Ecto neural progenitor cell (in vitro differentiated cells): ENCODE data around the gene BLMH.

Experiments
- DNase-seq: peaks from one replicate; pipeline ENCODE4 v3.0.0-alpha.2; 2018; ENCODE audit warnings: low spot score

The BLMH gene, protein sequence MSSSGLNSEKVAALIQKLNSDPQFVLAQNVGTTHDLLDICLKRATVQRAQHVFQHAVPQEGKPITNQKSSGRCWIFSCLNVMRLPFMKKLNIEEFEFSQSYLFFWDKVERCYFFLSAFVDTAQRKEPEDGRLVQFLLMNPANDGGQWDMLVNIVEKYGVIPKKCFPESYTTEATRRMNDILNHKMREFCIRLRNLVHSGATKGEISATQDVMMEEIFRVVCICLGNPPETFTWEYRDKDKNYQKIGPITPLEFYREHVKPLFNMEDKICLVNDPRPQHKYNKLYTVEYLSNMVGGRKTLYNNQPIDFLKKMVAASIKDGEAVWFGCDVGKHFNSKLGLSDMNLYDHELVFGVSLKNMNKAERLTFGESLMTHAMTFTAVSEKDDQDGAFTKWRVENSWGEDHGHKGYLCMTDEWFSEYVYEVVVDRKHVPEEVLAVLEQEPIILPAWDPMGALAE

GRCh38 chr17:30291543-30292285 lies at the start of gene BLMH:
BLMH (minus strand) TSS chr17:30291944; CDS start chr17:30291819, 125 bp downstream.
- DNase-seq: peak; percentile 88

- no peak for DNase-seq
These were observed 49.1 kb upstream of the BLMH start for GRCh38 chr17:30340801-30341356.

GRCh38 chr17:30339086-30339485 lies 47.3 kb upstream of the BLMH start:
- no peak for DNase-seq

DNA sequence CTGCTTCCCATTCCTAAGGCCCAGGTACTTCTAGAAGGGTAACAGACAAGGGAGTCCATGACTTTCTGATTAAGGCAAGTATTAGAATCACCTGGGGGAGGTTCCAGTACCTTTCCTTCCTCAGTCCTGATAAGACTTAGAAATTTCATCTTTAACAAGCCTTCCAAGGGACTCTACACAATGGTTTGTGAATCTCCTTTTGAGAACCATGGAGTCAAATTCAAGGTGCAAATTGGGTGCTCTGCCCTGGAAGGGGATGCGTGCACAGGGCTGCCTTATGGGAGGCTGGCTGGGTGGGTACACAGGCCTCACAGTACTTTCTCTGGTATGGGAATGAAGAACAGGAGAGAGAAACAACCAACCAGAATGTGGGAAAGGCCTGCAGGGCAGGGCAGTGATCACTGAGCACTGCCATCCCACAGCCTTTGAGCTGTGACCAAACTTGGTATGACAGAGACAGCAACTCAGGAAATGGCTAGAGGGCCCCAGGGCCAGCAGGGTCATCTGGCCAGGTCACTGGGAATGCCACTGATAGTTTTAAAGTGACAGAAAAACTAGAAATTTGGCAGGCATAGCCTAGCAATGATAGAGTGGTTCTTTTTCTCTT lies 45.8 kb upstream of the BLMH start:
- DNase-seq: peak; percentile 58

DNA sequence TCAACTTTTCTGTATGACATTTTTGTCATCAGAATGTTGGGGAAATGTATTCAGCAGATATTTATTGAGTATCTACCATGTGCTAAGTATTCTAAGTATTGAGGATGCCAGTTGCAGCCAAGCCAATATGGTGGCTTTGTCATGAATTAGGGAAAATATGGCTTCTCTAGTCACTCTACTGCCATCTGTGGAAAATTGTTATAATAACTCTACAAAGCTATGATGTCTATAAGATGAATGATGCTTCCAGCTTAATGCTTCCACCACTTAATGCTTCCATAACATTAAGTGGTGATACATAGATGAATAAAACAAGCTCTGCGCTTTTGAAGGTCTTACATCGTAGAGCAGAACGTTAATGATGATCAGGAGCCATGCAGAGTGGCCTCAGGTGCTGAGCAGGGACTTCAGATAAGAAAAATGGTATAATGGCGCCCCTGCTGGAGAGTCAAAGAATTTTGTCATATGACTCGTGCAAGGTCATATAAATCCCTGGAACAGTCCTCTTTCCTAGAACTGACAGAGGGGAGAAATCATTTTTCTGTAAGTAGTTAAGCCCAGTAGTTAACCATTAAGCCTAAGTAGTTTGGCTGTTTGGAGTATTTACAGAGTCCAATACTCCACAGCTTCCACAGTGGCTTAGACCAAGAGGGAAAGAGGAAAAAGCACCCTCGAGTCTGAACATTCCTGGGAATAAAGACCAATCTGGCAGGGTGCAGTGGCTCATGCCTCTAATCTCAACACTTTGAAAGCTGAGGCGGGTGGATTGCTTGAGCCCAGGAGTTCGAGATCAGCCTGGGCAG lies 44.8 kb upstream of the BLMH start:
- peak; percentile 67 for DNase-seq

DNA sequence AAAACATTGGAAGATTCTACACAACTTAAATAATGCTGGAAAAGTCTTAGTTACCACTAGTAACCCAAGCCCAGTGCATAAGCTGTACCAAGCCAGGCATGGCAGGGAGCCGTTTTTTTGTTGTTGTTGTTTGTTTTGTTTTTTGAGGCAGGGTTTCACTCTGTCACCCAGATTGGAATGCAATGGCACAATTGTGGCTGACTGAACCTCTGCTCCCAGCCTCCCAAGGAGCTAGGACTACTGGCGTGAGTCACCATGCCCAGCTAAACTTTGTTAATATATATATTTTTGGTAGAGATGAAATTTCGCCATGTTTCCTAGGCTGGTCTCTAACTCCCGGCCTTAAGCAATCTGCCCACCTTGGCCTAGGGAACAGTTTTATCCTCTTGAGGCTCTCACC lies 42.7 kb upstream of the BLMH start:
- no peak for DNase-seq

GRCh38 chr17:30333503-30334360 lies 42.0 kb upstream of the BLMH start, which contains the start of gene TMIGD1:
TMIGD1 (minus strand) TSS chr17:30334057; CDS start chr17:30332133, 1,924 bp downstream.
- no peak for DNase-seq

DNA sequence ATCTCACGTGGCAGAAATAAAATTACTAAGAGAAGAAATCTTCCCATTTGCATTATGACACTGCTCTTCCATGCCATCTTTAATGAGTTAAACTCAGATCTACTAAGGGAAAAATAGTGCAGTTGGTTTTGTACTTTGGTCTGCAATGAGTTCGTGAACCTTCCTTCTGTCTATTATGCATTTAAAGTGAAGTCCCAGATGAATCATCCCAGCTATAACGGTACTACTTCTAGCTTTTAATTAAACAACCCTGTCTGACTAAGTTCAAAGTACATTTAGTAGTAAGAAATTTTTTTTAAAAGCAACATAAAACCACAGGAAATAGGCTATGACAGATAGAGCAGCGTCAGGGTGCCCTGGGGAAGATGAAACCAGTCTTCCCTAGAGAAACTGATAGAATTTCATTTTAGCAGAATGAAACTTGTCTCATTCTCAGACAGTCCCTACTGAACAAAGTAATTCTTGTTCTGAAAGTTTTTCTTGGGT lies 40.4 kb upstream of the BLMH start:
- no peak for DNase-seq

- DNase-seq: no peak
These were observed 35.1 kb upstream of the BLMH start for GRCh38 chr17:30326809-30327208.

GRCh38 chr17:30324723-30325122 lies 33.0 kb upstream of the BLMH start:
- no peak for DNase-seq

DNA sequence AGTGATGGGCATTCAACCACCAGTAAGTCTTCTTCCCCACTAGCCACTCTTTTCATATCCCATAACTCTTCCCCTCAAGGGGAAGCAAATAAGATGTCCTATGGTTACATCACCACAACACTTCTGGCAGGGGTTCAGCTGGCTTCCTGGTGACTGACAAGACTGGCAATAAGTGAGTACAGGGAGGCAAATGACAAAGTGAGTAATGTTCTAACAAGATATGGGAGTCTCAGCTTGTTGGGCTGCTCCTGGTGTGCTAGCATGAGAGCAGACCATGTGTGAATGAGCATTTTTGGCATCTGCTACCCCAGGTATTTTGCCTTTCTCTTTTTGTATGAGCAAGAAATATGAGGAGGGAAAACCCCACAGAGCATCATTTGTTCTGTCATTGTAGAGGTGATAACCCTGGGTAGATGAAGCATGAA lies 32.2 kb upstream of the BLMH start:
- DNase-seq: no peak

DNA sequence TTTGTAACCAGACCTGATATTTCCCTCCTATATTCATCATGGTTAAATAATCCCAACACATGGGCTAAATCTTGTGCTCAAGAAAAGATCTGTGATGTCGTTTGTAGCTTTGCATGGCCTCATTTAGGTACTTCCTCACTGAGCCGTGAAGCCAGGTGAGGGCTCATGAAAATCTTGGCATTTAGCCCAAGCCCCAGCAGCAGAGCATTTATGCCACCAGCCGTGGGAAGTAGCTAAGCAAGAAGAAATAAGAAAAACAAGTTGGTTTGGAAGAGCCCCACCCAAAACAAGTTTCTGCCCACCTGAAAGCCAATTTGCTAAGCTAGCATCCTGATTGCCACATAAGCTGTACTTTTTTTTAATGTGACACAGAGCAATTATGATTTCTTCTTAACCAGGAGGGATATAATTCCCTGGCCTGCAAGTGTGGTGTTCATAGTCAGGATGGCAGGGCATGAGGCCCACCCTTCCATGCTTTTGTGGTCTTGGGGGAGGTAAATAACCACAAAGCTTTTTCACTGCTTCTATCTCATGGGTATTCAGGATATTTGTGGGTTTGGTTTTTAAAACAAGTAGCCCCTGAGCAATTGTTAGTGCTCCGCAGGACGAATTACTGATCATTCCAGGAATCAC lies 31.6 kb upstream of the BLMH start:
- DNase-seq: no peak

GRCh38 chr17:30321314-30321713 lies 29.6 kb upstream of the BLMH start:
- no peak for DNase-seq

GRCh38 chr17:30318155-30318554 lies 26.4 kb upstream of the BLMH start:
- DNase-seq: no peak

GRCh38 chr17:30316736-30317135 lies 25.0 kb upstream of the BLMH start:
- DNase-seq: no peak

DNA sequence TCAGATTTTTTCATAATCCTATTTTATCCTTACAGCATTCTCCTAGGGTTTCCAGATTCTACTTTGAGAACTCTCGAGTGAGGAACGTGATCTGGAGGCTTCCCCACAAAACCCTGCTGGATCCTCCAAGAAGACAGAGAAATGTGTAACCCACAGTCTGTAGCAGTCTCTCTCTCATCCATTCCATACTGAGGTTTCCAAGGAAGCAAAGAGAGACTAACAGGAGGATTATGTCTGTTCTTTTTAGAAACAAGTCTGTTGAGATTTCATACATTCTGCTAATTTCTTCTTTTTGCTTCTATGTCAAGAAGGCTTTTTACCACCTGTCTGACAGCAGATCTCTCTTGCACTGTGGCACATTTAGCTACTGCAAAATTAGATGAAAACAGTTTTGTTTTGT lies 23.4 kb upstream of the BLMH start:
- no peak for DNase-seq

DNA sequence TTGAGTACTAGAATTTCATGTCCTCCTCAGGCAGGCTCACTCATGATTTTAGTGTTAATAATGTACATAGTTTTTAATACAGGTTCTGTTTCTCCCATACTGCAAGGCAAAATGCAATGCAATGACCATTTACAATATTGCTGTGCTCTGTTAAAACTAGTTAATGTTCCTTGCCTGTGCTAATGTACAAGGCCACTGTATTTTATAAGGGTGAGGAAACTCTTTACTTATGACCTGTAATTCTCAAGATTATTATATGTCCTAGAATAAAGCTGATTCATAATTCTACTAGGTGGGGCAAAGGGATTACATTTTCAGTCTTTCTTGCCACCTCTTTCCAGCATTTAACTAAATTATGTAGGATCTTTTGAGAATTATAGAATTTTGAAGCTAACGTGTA lies 22.7 kb upstream of the BLMH start:
- DNase-seq: no peak

GRCh38 chr17:30312226-30312625 lies 20.5 kb upstream of the BLMH start:
- DNase-seq: no peak

DNA sequence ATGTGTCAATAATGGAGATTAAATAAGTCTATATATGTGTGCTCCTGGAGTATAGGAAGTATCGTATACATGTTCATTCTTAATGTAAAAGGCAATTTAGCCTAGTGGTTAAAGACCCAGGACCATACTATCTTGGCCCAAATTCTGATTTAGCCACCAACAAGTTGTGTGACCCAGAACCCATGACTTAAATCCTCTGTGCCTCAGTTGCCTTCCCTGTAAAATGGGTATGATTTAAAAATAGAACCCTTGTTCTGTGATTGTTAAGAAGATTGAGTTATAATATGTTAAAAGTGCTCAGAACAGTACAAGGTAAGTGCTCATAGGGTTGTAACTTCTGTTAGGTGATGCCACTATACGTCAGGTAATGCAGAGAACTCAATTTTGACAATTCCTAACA lies 18.8 kb upstream of the BLMH start:
- DNase-seq: no peak

DNA sequence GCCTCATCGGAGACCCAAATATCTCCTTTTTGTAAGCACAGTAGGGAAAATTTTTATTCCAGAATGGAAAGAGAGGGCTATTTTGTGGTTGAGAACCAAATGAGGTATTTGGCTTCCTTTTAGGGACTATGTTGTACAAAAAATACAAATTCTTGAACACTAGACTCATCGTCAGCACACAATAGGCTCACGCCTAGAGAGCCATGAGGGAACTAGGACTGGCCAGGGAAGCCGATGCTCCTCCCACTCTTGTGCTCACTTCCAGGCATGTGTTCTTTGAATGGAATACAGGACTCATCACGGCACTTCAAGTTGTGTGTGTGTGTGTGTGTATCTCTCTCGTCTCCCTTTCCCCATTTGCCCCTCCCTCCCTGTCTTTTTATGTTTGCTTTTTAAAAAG lies 17.8 kb upstream of the BLMH start:
- no peak for DNase-seq
